Stomach (tissue), 4 donors: Measurements from ENCODE around the gene SOX30.

Source experiments
- CTCF ChIP-seq, 7 experiments: fragments of 450-650 bp in 4 of 7; fragments of 200-600 bp in 3 of 7; sonication (generic) in 3 of 7; IDR thresholded peaks; one replicate each; pipeline ENCODE4 v1.5.1; 2016 to 2019; ENCODE audit warnings: antibody characterized with exemption in 7 of 7, control low read depth in 2 of 7, mild to moderate bottlenecking in 1 of 7
- EP300 ChIP-seq: sonication (generic); formaldehyde crosslinking; IDR thresholded peaks from one replicate; pipeline ENCODE4 v1.6.1; 2017; ENCODE audit warnings: antibody characterized with exemption

- no peak for TF ChIP-seq CTCF (IDR thresholded peaks at IDR 0.05)
- TF ChIP-seq EP300, result no peak
Observed at GRCh38 chr5:157649101-157649500, 3.1 kb downstream of the SOX30 start.
